Naive B cell (primary cell): ENCODE measurements around the gene AGBL1. TPM values are rescaled to one million over a fixed set of nuclear protein-coding genes. Genes with fewer than 3 reads are reported as not detected.

Experiments
- ATAC-seq, 2 donors: fragments of 150-1000 bp; cut with Tn5 transposase; 2 replicates each; pipeline ENCODE4 v1.10.0; 2021; ENCODE audit warnings: low read depth in 2 of 2, mild to moderate bottlenecking in 2 of 2, moderate library complexity in 2 of 2
- DNase-seq: peaks from one replicate; pipeline ENCODE4 v3.0.0; 2022
- H3K27ac Mint-ChIP-seq, 6 donors: one replicate each; pipeline ENCODE4 v1.8.0; 2020 to 2022; ENCODE audit warnings: mild to moderate bottlenecking in 6 of 6, mixed read lengths in 6 of 6, moderate library complexity in 5 of 6, inconsistent platforms in 2 of 6
- H3K27me3 Mint-ChIP-seq, 3 donors: one replicate each; pipeline ENCODE4 v1.8.0; 2021 to 2022; ENCODE audit warnings: mixed read lengths in 3 of 3, mild to moderate bottlenecking in 1 of 3
- H3K36me3 Mint-ChIP-seq, 2 donors: one replicate each; pipeline ENCODE4 v1.8.0; 2020 to 2022; ENCODE audit warnings: mixed read lengths in 2 of 2, inconsistent platforms in 1 of 2, mild to moderate bottlenecking in 1 of 2
- H3K4me1 Mint-ChIP-seq, 3 donors: one replicate each; pipeline ENCODE4 v1.8.0; 2020 to 2022; ENCODE audit warnings: mixed read lengths in 3 of 3, inconsistent platforms in 1 of 3, mild to moderate bottlenecking in 1 of 3, moderate library complexity in 1 of 3
- H3K4me3 Mint-ChIP-seq, 8 donors: one replicate each; pipeline ENCODE4 v1.8.0; 2020 to 2022; ENCODE audit warnings: mild to moderate bottlenecking in 8 of 8, mixed read lengths in 8 of 8, moderate library complexity in 8 of 8, inconsistent platforms in 2 of 8
- H3K9me3 Mint-ChIP-seq, 7 donors: one replicate each; pipeline ENCODE4 v1.8.0; 2020 to 2022; ENCODE audit warnings: mixed read lengths in 7 of 7, mild to moderate bottlenecking in 5 of 7, inconsistent platforms in 2 of 7, moderate library complexity in 1 of 7
- polyA plus RNA-seq, 6 donors: library from polyadenylated mRNA; unstranded; fragments of 300-500 nt; fragmentation: Illumina TruSeq; gene quantifications; one replicate each; pipeline ENCODE4 v1.2.3, GENCODE V29; 2021; ENCODE audit warnings: low read depth in 6 of 6

The AGBL1 gene
- polyA plus RNA-seq, 6 donors from 2014 or later, result not detected

DNA sequence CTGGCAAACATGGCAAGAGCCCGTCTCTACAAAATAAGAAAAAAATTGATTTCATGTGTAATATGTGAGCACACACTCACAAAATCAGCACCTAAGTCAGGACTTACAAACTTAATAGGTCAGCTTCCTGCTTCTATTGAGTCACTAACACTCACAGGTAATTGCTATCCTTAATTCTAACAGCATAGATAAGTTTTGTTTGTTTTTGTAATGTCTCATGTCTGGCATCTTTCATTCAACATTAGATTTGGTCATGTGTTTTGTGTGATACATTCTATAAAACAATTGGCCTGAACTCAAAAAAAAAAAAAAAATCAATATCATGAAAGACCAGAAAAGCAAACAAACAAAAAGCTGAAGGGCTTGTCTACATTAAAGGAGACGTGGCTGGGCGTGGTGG, 564.7 kb downstream of the AGBL1 start:
- no peaks in the 10 kb centered on the region for H3K27me3 Mint-ChIP-seq
- H3K27ac Mint-ChIP-seq, result no peak overlapping the region
- H3K4me3 Mint-ChIP-seq, result no peak overlapping the region
- no peaks in the 10 kb centered on the region for H3K36me3 Mint-ChIP-seq
- no peak for DNase-seq
- no peaks in the 10 kb centered on the region for H3K4me1 Mint-ChIP-seq
- ATAC-seq, result no peak
- peaks cover 0 to 4% (median 0%) of the 10 kb centered on the region in 7 donors for H3K9me3 Mint-ChIP-seq

DNA sequence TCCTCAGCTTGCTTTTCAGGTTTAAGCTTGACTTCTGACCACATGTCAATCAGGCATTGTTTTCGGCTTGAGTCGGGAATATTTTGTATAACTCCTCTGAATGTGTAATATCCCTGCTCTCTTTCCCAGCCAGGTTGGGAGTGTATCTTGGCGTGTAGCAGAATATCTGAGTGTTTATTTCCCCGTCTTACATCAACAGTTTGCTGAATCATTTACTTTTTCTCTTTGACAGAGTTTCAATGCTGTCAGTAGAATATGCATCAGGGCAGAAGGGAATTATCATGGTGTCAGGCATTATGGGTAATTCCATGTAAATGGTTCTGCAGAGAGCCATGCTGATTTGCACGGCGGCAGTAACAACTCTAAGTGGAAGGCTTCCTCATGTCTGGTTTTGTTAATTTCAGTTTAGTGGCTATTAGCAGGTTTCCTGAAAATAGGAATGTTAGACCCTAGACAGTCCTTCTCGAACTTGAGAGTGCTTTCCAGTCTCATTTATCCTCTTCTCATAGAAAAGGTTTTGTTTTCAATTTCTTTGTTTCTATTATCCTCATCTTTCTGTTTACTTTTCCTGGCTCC, 566.3 kb downstream of the AGBL1 start:
- Mint-ChIP-seq H3K27ac (no peak overlapping the region), H3K4me3 (no peak overlapping the region), H3K4me1 (peaks cover 0 to 2% (median 0%) of the 10 kb centered on the region in 3 donors), H3K9me3 (peaks cover 0 to 4% (median 0%) of the 10 kb centered on the region in 7 donors), H3K27me3 (no peaks in the 10 kb centered on the region), H3K36me3 (no peaks in the 10 kb centered on the region)
- ATAC-seq (no peak), DNase-seq (no peak)

DNA sequence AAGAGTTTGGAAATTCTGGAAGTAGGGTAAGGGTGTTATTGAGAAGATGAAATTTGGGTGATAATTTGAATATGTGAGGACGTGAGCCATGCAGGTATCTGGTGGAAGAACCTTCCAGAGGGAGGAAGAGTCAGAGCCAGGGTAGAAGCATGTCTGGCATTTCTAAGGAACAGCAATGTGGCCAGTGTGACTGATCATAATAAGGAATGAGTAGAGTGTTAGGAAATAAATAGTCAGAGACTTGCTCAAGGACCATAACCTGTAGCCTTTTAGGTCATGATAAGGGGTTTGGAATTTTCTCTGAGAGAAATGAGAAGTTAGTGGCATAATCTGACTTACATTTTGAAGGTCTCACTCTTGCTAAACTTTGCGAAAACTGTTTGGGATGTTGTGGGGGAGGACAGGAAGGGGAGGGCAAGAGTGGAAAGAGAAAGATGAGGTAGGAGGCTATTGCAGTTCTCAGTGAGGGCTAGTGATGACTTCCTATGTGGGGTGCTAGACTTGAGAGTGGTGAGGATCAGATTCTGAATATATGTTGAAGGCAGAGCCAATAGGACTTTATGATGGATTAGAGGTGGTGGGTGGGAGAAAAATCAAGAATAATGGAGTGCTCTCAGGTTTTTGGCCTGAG, 568.3 kb downstream of the AGBL1 start:
- no peak for DNase-seq
- peaks cover 0 to 2% (median 0%) of the 10 kb centered on the region in 3 donors for H3K4me1 Mint-ChIP-seq
- no peak overlapping the region for H3K4me3 Mint-ChIP-seq
- H3K27ac Mint-ChIP-seq, result no peak overlapping the region
- peaks cover 0 to 4% (median 0%) of the 10 kb centered on the region in 7 donors for H3K9me3 Mint-ChIP-seq
- no peak for ATAC-seq
- no peaks in the 10 kb centered on the region for H3K36me3 Mint-ChIP-seq
- H3K27me3 Mint-ChIP-seq, result no peaks in the 10 kb centered on the region

DNA sequence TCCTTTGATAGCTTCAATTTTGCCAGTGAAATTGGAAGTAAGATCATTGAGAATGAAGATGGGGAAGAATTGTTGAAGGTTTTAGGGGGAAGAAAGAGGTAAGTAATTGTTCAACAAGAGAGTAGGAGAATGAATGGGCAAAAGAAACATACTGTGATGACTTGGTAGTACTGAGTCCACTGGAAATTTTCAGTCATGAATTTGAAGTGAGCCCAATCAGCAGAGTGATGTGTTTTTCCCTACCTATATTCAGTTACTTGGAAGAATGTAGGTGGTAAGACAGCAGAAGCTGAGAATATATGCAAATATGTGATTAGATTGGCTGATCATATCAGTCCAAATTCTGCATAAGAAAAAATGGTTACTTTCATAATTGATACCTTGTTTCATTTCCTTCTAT, 569.6 kb downstream of the AGBL1 start:
- Mint-ChIP-seq H3K4me3 (no peak overlapping the region), H3K4me1 (peaks cover 0 to 5% (median 0%) of the 10 kb centered on the region in 3 donors), H3K27ac (no peak overlapping the region), H3K9me3 (peaks cover 0 to 4% (median 0%) of the 10 kb centered on the region in 7 donors), H3K36me3 (no peaks in the 10 kb centered on the region), H3K27me3 (no peaks in the 10 kb centered on the region)
- DNase-seq (no peak), ATAC-seq (no peak)

DNA sequence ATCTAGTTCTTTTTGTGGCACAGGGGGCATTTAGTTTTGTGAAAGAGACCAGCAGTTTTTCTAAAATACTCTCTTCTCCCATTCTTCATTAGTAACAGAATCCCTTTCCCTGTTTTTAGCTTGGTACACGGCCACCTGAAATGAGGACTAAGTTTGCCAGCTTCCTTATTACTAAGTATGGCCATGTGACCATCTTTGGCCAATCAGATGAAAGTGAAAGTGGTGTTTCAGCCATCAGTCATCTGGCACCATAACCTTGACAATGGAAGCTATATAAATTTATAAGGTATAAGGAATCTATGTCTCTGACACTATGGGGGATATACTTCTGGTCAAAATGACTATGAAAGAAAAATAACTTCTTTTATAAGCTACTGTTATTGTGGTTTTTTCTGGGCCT, 570.4 kb downstream of the AGBL1 start:
- no peak overlapping the region for H3K27ac Mint-ChIP-seq
- ATAC-seq (no peak), DNase-seq (no peak)
- H3K27me3 Mint-ChIP-seq, result no peaks in the 10 kb centered on the region
- no peaks in the 10 kb centered on the region for H3K36me3 Mint-ChIP-seq
- peaks cover 0 to 2% (median 0%) of the 10 kb centered on the region in 7 donors for H3K9me3 Mint-ChIP-seq
- no peak overlapping the region for H3K4me3 Mint-ChIP-seq
- peaks cover 0 to 5% (median 0%) of the 10 kb centered on the region in 3 donors for H3K4me1 Mint-ChIP-seq

DNA sequence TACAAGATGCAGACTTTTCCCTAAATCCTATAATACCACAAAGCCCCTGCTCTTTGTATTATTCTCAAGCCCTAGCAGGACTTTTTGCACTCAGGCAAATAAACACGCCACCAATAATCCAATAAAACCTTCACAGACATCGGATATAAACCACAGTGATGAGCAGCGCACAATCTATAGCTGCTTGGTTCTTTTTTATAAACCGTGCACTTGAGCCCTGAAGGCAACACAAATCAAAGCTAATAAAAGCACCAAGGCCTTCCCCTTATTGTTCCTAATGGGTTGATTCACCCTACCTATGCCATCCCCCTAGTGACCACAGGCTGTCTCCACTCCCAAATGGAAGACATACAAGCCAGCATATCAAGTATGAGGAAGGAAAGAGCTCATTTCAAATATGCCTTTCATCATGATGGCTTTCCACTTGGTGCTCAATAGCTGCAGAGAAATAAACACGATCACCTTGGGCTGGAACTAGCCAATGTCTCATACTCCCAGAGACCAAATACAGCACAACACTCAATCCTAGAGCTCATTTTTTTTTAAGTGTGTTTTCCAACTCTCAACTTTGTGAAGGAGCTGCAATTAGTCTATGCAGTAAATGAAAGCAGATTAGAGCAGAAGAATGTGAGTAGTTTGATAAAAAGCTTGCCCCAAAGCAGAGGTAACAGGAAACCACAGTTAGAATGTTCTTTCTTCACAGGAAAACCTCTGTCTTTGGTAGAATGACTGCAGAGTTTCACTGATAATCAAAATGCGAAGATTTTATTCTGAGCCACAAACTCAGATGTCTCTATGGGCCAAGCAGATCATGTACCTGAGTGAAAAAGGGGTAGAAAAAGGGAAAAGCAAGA, 573.9 kb downstream of the AGBL1 start:
- Mint-ChIP-seq H3K27ac (no peak overlapping the region), H3K9me3 (peaks cover 0 to 2% (median 0%) of the 10 kb centered on the region in 7 donors), H3K36me3 (no peaks in the 10 kb centered on the region), H3K27me3 (peaks cover 0 to 4% (median 0%) of the 10 kb centered on the region in 3 donors), H3K4me1 (peaks cover 0 to 5% (median 0%) of the 10 kb centered on the region in 3 donors), H3K4me3 (no peak overlapping the region)
- DNase-seq (no peak), ATAC-seq (no peak)

DNA sequence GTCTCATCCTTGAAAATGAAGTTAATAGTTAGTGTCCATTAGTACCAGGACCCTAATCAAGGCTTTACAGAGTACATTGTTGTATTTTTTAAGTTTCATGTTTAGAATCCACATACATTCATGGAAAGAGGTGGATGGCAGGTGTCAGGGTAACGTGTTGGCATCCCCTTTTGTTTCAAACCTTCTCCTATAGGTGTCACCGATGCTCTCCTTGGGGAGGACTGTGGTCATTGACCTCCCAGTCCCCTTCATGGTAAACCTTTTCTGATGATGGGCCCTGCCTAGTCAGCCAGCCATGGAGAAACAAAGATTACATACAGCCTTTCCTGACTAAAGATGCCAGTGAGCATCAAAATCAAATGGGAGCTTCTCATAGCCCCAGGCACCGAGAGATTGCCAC, 574.8 kb downstream of the AGBL1 start:
- ATAC-seq (no peak), DNase-seq (no peak)
- Mint-ChIP-seq H3K36me3 (no peaks in the 10 kb centered on the region), H3K4me3 (no peak overlapping the region), H3K27ac (no peak overlapping the region), H3K27me3 (peaks cover 0 to 4% (median 0%) of the 10 kb centered on the region in 3 donors), H3K9me3 (peaks cover 0 to 2% (median 0%) of the 10 kb centered on the region in 7 donors), H3K4me1 (peaks cover 0 to 5% (median 0%) of the 10 kb centered on the region in 3 donors)

DNA sequence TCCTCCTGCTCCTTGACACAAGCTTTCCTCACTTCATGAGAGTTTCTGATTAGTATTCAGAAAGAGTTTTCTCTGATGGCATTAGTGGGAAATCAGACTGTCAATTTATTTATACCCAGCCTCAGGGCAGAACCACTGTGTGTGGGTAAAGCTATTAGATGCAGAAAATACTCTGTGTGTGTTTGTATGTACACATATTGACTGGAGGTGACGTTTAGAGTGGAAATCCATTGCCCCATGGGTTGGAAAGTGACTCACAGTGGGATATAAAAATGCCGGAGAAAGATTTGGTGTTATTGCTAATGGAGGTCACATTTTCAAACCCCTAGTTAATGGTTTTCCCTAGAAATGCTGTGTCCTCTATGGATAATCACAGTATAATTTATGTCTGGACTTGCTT, 577.6 kb downstream of the AGBL1 start:
- DNase-seq (no peak), ATAC-seq (no peak)
- peaks cover 0 to 4% (median 0%) of the 10 kb centered on the region in 3 donors for H3K27me3 Mint-ChIP-seq
- peaks cover 0 to 3% (median 0%) of the 10 kb centered on the region in 3 donors for H3K4me1 Mint-ChIP-seq
- no peak overlapping the region for H3K27ac Mint-ChIP-seq
- H3K4me3 Mint-ChIP-seq, result no peak overlapping the region
- H3K9me3 Mint-ChIP-seq, result no peaks in the 10 kb centered on the region
- H3K36me3 Mint-ChIP-seq, result no peaks in the 10 kb centered on the region

DNA sequence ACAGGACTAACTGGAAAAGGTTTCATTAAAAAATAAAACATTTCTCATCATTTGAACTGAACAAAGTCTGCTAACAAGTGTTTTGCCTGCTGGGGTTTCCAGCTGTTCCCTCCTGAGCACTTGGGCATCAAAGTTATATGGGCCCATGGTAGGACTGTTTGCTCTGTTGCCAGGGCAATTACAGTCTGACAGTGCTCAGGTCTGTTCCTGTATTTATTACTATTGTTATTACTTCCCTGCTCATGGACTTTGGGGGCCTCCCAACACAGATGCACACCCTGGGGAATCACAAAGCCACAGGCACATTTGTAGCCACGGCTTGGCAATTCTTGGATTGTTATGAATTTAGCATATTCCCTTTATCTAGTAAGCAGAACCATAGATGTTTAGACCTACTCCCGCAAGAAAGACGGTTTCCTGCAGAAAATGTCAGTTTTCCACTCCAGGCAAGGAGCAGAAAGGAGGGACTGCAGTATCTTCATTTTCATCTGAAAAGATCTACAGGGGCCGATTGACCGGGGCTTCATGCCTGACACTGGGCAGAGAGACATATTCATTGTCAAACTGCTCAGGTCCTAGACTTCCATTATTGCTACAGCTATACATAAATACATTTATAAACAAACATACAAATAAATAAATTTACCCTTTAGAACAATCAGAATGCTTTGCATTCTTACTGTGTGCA, 580.2 kb downstream of the AGBL1 start:
- H3K36me3 Mint-ChIP-seq, result no peaks in the 10 kb centered on the region
- no peak overlapping the region for H3K4me3 Mint-ChIP-seq
- no peak overlapping the region for H3K27ac Mint-ChIP-seq
- no peaks in the 10 kb centered on the region for H3K9me3 Mint-ChIP-seq
- ATAC-seq (no peak), DNase-seq (no peak)
- peaks cover 0 to 4% (median 0%) of the 10 kb centered on the region in 3 donors for H3K27me3 Mint-ChIP-seq
- no peaks in the 10 kb centered on the region for H3K4me1 Mint-ChIP-seq

DNA sequence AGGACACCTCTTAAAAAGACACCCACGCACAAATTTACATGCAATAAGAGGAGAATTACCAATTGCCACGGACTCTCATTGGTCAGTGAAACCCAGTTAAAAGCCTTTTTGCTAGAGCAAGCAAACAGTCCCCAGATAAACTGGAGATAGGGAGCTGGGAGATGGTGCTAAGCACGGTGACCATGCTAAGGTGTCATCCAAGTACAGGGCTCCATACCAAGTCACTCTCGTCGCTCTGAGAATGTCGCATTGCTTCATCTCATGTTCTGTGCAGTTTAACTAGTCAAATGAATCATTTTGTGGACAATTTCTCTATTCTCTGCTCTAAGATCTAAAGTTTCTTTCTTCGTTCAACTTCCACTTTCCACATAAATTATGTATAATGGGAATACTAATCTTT, 581.9 kb downstream of the AGBL1 start:
- Mint-ChIP-seq H3K9me3 (no peaks in the 10 kb centered on the region), H3K27ac (no peak overlapping the region), H3K36me3 (no peaks in the 10 kb centered on the region), H3K4me3 (no peak overlapping the region), H3K4me1 (no peaks in the 10 kb centered on the region), H3K27me3 (peaks cover 0 to 4% (median 0%) of the 10 kb centered on the region in 3 donors)
- ATAC-seq, result no peak
- DNase-seq, result no peak

DNA sequence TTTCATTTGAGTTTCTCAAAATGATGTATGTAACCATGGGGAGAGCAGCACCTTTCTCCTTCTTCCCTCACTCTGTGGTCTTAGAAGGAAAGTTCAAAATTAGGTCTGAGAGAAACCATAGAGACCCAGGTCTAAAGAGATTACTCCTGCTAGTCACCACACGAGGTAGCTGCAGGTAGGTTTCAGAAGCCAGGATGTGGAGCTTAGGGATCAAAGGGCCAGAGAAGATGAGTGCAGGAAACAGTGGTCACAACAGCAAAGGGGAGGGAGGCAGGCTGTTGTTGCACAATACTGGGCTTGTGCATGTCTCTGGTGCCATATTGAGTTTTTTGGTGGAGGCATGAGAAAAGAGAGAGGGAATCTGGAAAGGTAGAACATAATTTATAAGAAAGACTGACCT, 583.6 kb downstream of the AGBL1 start:
- Mint-ChIP-seq H3K27ac (peak overlapping the region in 1 of 6 donors; percentile 22), H3K27me3 (no peaks in the 10 kb centered on the region), H3K4me1 (no peaks in the 10 kb centered on the region), H3K36me3 (no peaks in the 10 kb centered on the region), H3K4me3 (peak overlapping the region in 1 of 8 donors; percentile 28), H3K9me3 (peaks cover 0 to 5% (median 0%) of the 10 kb centered on the region in 7 donors)
- ATAC-seq (no peak), DNase-seq (no peak)

DNA sequence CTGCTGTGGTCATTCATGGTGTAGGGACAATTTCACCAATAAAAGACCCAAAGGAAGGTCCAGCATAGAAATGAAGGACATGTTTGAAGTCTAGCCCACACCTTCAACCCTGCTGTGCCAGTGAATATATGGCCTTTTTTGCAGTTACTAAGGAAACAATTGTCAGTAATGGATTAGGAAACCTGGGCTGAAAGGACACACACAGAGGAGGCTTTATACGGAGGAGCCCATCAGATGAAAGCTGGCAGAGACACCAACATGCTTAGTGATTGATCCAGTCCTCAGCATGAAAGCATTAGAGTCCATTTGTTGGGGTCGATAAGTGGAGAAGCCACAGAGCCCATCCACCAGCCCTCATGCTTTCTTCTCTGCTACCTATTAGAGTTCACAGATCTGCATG, 584.3 kb downstream of the AGBL1 start:
- H3K4me1 Mint-ChIP-seq, result no peaks in the 10 kb centered on the region
- no peak for ATAC-seq
- H3K27ac Mint-ChIP-seq, result no peak overlapping the region
- H3K9me3 Mint-ChIP-seq, result peaks cover 0 to 7% (median 0%) of the 10 kb centered on the region in 7 donors
- no peaks in the 10 kb centered on the region for H3K36me3 Mint-ChIP-seq
- H3K4me3 Mint-ChIP-seq, result no peak overlapping the region
- no peak for DNase-seq
- H3K27me3 Mint-ChIP-seq, result no peaks in the 10 kb centered on the region

DNA sequence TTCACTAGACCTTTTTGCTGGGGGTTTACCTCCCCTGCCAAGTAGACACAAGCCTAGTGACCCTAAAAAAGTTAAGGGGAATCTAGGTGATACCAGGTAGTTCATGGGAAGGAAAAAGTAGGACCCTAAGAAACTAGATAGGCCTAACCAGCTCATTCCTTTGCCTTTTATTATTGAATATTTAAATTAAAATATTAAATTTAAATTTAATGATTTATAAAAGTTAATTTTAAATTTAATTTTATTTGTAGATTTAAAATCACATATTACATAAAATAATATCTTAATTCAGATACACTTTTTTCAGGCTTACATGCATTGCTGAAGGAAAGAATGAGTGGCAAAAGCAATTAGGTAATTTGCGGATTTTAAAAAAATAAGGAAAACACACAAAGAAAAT, 584.9 kb downstream of the AGBL1 start:
- Mint-ChIP-seq H3K4me3 (no peak overlapping the region), H3K9me3 (peaks cover 0 to 12% (median 0%) of the 10 kb centered on the region in 7 donors), H3K27ac (no peak overlapping the region), H3K36me3 (no peaks in the 10 kb centered on the region), H3K4me1 (no peaks in the 10 kb centered on the region), H3K27me3 (no peaks in the 10 kb centered on the region)
- DNase-seq (no peak), ATAC-seq (no peak)
